DOHH2 (cell line): ENCODE measurements around the gene FKBP15.
"Not testable (repeated sequence)": the region's sequence is repeated elsewhere in the genome, so short reads cannot be mapped to it uniquely, and the experiment has no call there.

ENCODE experiments used
- H3F3A ChIP-seq: fragments of 200-600 bp; sonication (generic), shearing (Covaris generic); 2 replicates; pipeline ENCODE4 v1.6.0; 2016; ENCODE audit warnings: antibody characterized with exemption, mild to moderate bottlenecking; ENCODE audit not compliant: control insufficient read depth, insufficient read depth
- H3K27ac ChIP-seq: fragments of 200-600 bp; sonication (generic); 2 replicates; pipeline ENCODE4 v1.5.1; 2014; ENCODE audit warnings: low read depth, mild to moderate bottlenecking, low read length, moderate library complexity
- H3K27me3 ChIP-seq: fragments of 200-600 bp; sonication (generic); 2 replicates; pipeline ENCODE4 v1.6.1; 2014; ENCODE audit warnings: mild to moderate bottlenecking, low read length, mixed read lengths; ENCODE audit not compliant: control insufficient read depth
- H3K36me3 ChIP-seq: fragments of 200-600 bp; sonication (generic); 2 replicates; pipeline ENCODE4 v1.6.1; 2014; ENCODE audit warnings: mild to moderate bottlenecking, low read length, moderate library complexity, mixed read lengths; ENCODE audit not compliant: control insufficient read depth
- H3K4me1 ChIP-seq: fragments of 200-600 bp; sonication (generic); 2 replicates; pipeline ENCODE4 v1.6.1; 2014; ENCODE audit warnings: mild to moderate bottlenecking, low read length, mixed read lengths; ENCODE audit not compliant: control insufficient read depth
- H3K4me2 ChIP-seq: fragments of 200-600 bp; sonication (generic); 2 replicates; pipeline ENCODE4 v1.6.0; 2014; ENCODE audit warnings: mild to moderate bottlenecking, low read length, moderate library complexity
- H3K4me3 ChIP-seq: fragments of 200-600 bp; sonication (generic); 2 replicates; pipeline ENCODE4 v1.5.1; 2014; ENCODE audit warnings: mild to moderate bottlenecking, low read length, mixed read lengths
- H3K79me2 ChIP-seq: fragments of 200-600 bp; sonication (generic); 2 replicates; pipeline ENCODE4 v1.6.1; 2014; ENCODE audit warnings: mild to moderate bottlenecking, low read length, mixed read lengths; ENCODE audit not compliant: control insufficient read depth
- H3K9me2 ChIP-seq: fragments of 200-600 bp; sonication (generic); replicated peaks from 2 replicates; pipeline ENCODE4 v1.6.1; 2014; ENCODE audit warnings: mild to moderate bottlenecking, low read length, mixed read lengths; ENCODE audit not compliant: control insufficient read depth
- H3K9me3 ChIP-seq: fragments of 200-600 bp; sonication (generic); 2 replicates; pipeline ENCODE4 v1.6.1; 2014; ENCODE audit warnings: antibody characterized with exemption, low read length, mixed read lengths; ENCODE audit not compliant: control insufficient read depth, insufficient read depth
- H4K20me1 ChIP-seq: fragments of 200-600 bp; sonication (generic); 2 replicates; pipeline ENCODE4 v1.6.0; 2014; ENCODE audit warnings: low read depth, mild to moderate bottlenecking, antibody characterized with exemption, low read length, moderate library complexity; ENCODE audit not compliant: control insufficient read depth, insufficient read depth
- EZH2phosphoT487 ChIP-seq: fragments of 200-600 bp; sonication (generic); IDR thresholded peaks from 2 replicates; pipeline ENCODE4 v1.6.1; 2017; ENCODE audit warnings: borderline replicate concordance, mild to moderate bottlenecking, antibody characterized with exemption, low read length, moderate library complexity, mixed read lengths
- TF ChIP-seq, protein P1 (sequence below): fragments of 200-600 bp; sonication (generic); IDR thresholded peaks from one replicate; pipeline ENCODE4 v1.5.1; 2014; ENCODE audit warnings: antibody characterized with exemption, mild to moderate bottlenecking, low read depth, low read length; ENCODE audit not compliant: poor library complexity, severe bottlenecking

The FKBP15 gene

DNA sequence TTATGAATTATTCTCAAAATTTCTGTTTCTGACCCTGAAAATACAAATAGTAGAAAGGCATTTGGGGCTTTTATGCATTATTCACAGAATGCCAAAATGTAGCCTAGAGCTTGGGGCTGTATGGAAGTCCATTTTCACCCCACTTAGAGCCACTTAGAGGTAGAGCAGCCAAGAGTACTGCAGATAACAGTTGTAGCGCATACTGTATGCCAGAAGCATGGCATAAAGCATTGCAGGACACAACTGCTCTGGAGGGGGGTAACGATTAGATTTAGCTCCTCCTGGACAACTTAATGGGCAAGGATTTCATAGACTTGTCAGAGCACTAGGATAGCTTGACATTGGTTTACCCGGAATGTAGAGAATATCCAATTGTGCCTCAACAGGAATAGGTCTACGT is 15.9 kb upstream of the FKBP15 start:
- no peaks in the 10 kb centered on the region for H3K36me3 ChIP-seq
- TF ChIP-seq, protein P1, sequence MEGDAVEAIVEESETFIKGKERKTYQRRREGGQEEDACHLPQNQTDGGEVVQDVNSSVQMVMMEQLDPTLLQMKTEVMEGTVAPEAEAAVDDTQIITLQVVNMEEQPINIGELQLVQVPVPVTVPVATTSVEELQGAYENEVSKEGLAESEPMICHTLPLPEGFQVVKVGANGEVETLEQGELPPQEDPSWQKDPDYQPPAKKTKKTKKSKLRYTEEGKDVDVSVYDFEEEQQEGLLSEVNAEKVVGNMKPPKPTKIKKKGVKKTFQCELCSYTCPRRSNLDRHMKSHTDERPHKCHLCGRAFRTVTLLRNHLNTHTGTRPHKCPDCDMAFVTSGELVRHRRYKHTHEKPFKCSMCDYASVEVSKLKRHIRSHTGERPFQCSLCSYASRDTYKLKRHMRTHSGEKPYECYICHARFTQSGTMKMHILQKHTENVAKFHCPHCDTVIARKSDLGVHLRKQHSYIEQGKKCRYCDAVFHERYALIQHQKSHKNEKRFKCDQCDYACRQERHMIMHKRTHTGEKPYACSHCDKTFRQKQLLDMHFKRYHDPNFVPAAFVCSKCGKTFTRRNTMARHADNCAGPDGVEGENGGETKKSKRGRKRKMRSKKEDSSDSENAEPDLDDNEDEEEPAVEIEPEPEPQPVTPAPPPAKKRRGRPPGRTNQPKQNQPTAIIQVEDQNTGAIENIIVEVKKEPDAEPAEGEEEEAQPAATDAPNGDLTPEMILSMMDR, result no peak
- no peak for TF ChIP-seq EZH2phosphoT487

DNA sequence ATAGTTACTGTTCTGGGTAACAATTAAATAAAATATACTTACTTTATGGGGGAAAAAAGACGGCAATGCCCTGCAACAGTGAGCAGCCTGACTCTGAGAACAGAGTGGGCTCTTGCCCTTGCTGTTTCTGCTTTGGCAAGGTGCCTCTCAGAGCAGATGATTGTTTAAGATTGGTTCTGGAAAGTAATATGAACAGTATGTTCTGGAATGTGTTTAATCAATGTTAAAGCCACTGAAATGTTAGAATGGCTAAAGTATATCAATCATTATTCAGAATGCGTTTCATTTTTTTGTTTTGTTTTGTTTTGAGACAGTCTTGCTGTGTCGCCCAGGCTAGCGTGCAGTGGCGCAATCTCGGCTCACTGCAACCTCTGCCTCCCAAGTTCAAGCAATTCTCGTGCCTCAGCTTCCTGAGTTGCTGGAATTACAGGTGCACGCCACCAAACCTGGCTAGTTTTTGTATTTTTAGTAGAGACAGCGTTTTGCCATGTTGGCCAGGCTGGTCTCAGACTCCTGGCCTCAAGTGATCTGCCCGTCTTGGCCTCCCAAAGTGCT is 14.7 kb upstream of the FKBP15 start:
- not testable (repeated sequence) for H3K36me3 ChIP-seq, H3K27me3 ChIP-seq, H3K9me3 ChIP-seq, H4K20me1 ChIP-seq, H3K9me2 ChIP-seq
- Histone ChIP-seq H3K79me2 (peaks cover 71% of the 10 kb centered on the region), H3F3A (peaks cover 11% of the 10 kb centered on the region), H3K4me2 (peak overlapping the region; percentile 89), H3K4me1 (peaks cover 60% of the 10 kb centered on the region), H3K4me3 (peak overlapping the region; percentile 57), H3K27ac (peak overlapping the region; percentile 83)

More for the DNA sequence above, 15.9 kb upstream of the FKBP15 start:
- no peaks in the 10 kb centered on the region for H3K9me3 ChIP-seq
- no peaks in the 10 kb centered on the region for H3K27me3 ChIP-seq
- peaks cover 57% of the 10 kb centered on the region for H3K4me1 ChIP-seq
- no peaks in the 10 kb centered on the region for H3K9me2 ChIP-seq
- H3K4me2 ChIP-seq, result no peak overlapping the region
- peaks cover 65% of the 10 kb centered on the region for H3K79me2 ChIP-seq
- no peak overlapping the region for H3K4me3 ChIP-seq
- H4K20me1 ChIP-seq, result no peaks in the 10 kb centered on the region
- peaks cover 11% of the 10 kb centered on the region for H3F3A ChIP-seq
- H3K27ac ChIP-seq, result no peak overlapping the region

DNA sequence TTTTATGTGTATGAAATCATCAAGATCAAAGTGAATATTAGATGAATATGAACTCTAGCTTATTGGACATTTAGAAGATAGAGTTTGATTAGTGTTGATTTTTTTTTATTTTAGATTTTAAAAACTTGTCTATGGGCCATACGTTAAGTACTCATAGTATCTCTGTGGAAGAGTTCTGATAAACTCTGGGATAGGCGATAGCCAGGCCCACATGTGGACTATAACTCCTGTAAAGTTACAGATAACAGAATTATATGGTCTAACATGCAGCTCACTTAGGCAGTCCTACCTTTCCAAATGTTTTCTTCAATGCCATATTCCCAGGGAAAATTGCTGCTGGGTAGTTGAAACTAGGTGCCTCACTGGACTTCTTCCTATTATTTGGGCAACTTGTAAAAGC is 10.6 kb upstream of the FKBP15 start:
- Histone ChIP-seq H3F3A (peaks cover 11% of the 10 kb centered on the region), H3K36me3 (peaks cover 10% of the 10 kb centered on the region), H4K20me1 (no peaks in the 10 kb centered on the region), H3K27me3 (no peaks in the 10 kb centered on the region), H3K9me3 (no peaks in the 10 kb centered on the region), H3K9me2 (no peaks in the 10 kb centered on the region), H3K79me2 (peaks cover 64% of the 10 kb centered on the region), H3K4me2 (peak overlapping the region; percentile 89; the same call in 1 of the 2 replicates), H3K4me3 (no peak overlapping the region), H3K27ac (no peak overlapping the region), H3K4me1 (peaks cover 52% of the 10 kb centered on the region)
- TF ChIP-seq, protein P1, result no peak
- no peak for TF ChIP-seq EZH2phosphoT487

DNA sequence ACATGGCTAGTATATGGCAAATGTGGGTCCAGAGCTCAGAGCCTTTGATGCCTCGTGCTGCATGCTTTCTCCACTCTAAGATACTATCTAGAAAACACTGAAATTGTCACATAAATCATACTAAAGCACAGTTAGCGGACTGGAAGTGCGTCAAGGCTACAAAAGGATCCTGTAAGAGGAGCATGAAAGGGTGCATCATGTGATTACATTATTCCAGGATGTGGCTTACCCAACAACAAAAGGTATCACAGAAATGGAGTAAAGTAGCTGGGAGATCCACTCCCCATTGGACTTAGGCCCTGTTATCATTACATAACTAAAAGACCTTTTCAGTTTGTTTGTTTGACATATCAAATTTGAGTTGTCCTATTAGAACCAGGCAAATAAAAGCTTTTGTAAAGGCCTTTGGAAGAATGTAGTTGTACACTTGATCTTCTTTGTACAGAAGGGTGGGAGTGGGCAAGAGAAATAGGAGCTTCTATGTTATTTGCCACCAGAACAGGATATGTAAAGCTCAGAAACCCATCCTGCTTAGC is 7.1 kb upstream of the FKBP15 start:
- Histone ChIP-seq H3K79me2 (peaks cover 71% of the 10 kb centered on the region), H3K9me3 (no peaks in the 10 kb centered on the region), H3K36me3 (peaks cover 24% of the 10 kb centered on the region), H3K4me1 (peaks cover 27% of the 10 kb centered on the region), H4K20me1 (no peaks in the 10 kb centered on the region), H3K9me2 (no peaks in the 10 kb centered on the region), H3K27ac (no peak overlapping the region), H3K4me3 (no peak overlapping the region), H3K4me2 (no peak overlapping the region), H3K27me3 (no peaks in the 10 kb centered on the region), H3F3A (no peaks in the 10 kb centered on the region)
- TF ChIP-seq, protein P1, result no peak
- TF ChIP-seq EZH2phosphoT487, result no peak
